Measurements from ENCODE around the gene RMI2.

Gene RMI2

DNA sequence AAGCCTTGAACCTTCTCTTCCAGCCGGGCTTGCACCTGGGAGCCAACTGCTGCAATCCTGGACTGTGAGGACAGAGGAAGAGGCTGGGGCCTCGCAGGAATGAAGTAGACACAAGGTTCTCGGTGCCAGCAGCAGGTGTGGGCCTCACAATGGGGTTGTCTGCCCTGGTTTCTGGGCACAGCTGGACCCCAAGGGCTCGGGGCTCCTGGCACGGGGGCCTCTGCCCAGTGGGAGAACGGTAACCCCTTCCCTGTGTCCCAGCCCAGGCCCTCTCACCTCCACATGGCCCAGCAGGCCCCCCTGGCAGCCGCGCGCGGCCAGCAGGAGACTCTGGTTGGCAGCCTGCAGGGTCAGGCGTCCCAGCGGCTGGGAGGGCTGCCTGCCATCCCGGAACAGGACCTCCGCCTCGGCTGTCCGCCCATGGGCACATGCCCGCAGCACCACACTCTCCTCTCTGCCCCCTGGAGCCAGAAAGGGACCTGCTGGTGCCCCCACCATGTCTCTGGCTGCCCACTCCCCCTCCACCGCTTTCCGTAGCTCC lies 46.9 kb downstream of the RMI2 start:
- no peak overlapping the region for H3K27ac ChIP-seq
- POLR2A ChIA-PET (ENCODE audit: low non-redundant PET): no interaction called here
- CTCF ChIA-PET: no interaction called here
- TF ChIP-seq, protein P1, sequence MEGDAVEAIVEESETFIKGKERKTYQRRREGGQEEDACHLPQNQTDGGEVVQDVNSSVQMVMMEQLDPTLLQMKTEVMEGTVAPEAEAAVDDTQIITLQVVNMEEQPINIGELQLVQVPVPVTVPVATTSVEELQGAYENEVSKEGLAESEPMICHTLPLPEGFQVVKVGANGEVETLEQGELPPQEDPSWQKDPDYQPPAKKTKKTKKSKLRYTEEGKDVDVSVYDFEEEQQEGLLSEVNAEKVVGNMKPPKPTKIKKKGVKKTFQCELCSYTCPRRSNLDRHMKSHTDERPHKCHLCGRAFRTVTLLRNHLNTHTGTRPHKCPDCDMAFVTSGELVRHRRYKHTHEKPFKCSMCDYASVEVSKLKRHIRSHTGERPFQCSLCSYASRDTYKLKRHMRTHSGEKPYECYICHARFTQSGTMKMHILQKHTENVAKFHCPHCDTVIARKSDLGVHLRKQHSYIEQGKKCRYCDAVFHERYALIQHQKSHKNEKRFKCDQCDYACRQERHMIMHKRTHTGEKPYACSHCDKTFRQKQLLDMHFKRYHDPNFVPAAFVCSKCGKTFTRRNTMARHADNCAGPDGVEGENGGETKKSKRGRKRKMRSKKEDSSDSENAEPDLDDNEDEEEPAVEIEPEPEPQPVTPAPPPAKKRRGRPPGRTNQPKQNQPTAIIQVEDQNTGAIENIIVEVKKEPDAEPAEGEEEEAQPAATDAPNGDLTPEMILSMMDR (conservative IDR thresholded peaks at IDR 0.05; ENCODE audit: low read depth): no peak
- DNase-seq (ENCODE audit: low spot score): no peak

DNA sequence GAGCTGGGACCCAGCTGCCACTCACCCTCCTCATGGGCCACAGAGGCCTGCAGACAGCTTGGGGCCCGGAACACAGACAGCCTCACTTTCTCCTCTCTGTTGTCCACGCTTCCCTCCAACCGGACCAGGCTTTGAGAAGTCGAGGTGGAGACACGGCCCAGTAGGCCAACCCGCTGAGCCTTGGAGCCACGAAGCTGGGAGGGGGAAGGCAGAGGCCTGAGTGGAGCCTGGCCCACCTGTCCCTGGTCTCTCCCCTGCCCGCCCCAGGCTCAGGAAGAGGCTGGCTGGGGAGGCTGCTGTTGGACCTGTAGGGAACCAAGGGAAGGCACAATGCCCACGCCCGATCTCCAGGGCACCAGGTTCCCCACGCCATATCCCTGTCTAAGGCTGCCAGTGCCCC lies 48.1 kb downstream of the RMI2 start:
- CTCF ChIA-PET: interaction anchor here (0.7 to 1.0 kb wide), 2 partner anchors 39 to 429 kb away, joined by 3 read pairs; no protein-coding TSS in a partner anchor

DNA sequence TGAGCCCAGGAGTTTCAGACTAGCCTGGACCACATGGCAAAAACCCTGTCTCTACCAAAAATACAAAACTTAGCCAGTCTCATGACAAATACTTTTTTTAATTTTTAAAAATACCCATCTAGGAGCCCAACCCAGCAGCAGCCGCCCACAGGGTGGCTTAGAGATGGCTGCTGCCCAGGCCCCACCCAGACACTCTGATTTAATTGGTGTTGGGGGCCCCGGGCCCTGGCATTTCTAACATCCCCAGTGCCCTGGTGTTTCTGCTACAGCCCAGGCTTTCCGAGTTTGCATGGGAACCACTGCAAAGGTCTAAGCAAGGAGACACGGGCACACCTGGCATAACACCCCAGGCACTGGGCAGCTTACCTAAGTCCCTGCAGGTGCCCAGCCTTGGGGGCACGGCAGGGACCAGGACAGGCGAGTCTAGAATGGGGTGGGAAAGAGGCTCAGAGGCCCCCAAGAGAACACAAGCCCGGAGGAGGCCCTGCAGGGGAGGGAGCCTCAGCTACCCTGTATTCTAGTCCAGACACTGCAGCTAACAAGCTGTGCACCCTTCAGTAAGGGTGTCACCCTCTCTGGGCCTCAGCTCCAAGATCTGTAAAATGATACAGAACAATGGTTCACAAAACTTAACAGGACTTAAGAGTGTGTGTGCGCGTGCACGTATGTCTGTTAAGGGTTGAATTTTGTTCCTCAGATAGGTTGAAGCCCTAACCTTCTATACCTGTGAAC lies 48.8 kb downstream of the RMI2 start:
- CTCF ChIA-PET: interaction anchor here (0.6 to 1.0 kb wide), 2 partner anchors 119 to 430 kb away, joined by 3 to 4 read pairs; no protein-coding TSS in a partner anchor

More for the DNA sequence above, 48.1 kb downstream of the RMI2 start:
- peak overlapping the region; percentile 2; the same call in 1 of the 2 replicates for H3K27ac ChIP-seq
- DNase-seq (ENCODE audit: low spot score): no peak
- POLR2A ChIA-PET (ENCODE audit: low non-redundant PET): no interaction called here
- TF ChIP-seq, protein P1 (conservative IDR thresholded peaks at IDR 0.05; ENCODE audit: low read depth): no peak

GRCh38 chr16:11394593-11394960 lies 49.3 kb downstream of the RMI2 start:
- CTCF ChIA-PET: interaction anchor here (0.6 to 2.4 kb wide), 3 partner anchors 60 to 430 kb away, joined by 3 to 19 read pairs (median 4); no protein-coding TSS in a partner anchor

More for the DNA sequence above, 48.8 kb downstream of the RMI2 start:
- TF ChIP-seq, protein P1 (conservative IDR thresholded peaks at IDR 0.05; ENCODE audit: low read depth): no peak
- no peak for DNase-seq (ENCODE audit: low spot score)
- peak overlapping the region; percentile 2; the same call in 1 of the 2 replicates for H3K27ac ChIP-seq
- POLR2A ChIA-PET (ENCODE audit: low non-redundant PET): no interaction called here

GRCh38 chr16:11395008-11395948 lies 50.0 kb downstream of the RMI2 start:
- no peak for DNase-seq (ENCODE audit: low spot score)
- TF ChIP-seq, protein P1 (conservative IDR thresholded peaks at IDR 0.05; ENCODE audit: low read depth): peak; percentile 14; the same call in 1 of the 2 replicates
- peak overlapping the region; percentile 31 for H3K27ac ChIP-seq
- CTCF ChIA-PET: interaction anchor here (0.5 to 2.4 kb wide), 29 partner anchors 8 to 562 kb away, joined by 3 to 19 read pairs (median 4); partner anchors contain the start of gene TXNDC11
- POLR2A ChIA-PET (ENCODE audit: low non-redundant PET): no interaction called here

More at GRCh38 chr16:11394593-11394960, 49.3 kb downstream of the RMI2 start:
- POLR2A ChIA-PET (ENCODE audit: low non-redundant PET): no interaction called here
- DNase-seq (ENCODE audit: low spot score): no peak
- TF ChIP-seq, protein P1 (conservative IDR thresholded peaks at IDR 0.05; ENCODE audit: low read depth): no peak
- H3K27ac ChIP-seq: peak overlapping the region; percentile 31

GRCh38 chr16:11395949-11396240 lies 50.6 kb downstream of the RMI2 start:
- CTCF ChIA-PET: interaction anchor here (0.5 to 2.4 kb wide), 29 partner anchors 9 to 562 kb away, joined by 3 to 19 read pairs (median 4); partner anchors contain the start of gene TXNDC11
- POLR2A ChIA-PET (ENCODE audit: low non-redundant PET): no interaction called here
- TF ChIP-seq, protein P1 (conservative IDR thresholded peaks at IDR 0.05; ENCODE audit: low read depth): no peak
- no peak overlapping the region for H3K27ac ChIP-seq
- no peak for DNase-seq (ENCODE audit: low spot score)

All from RWPE1 (cell line).